Kidney (tissue), 14 donors: Measurements from ENCODE around the gene DRC3. TPM values are rescaled to one million over a fixed set of nuclear protein-coding genes. Genes with fewer than 3 reads are reported as not detected.

Experiments
- DNase-seq, 5 donors: peaks; one replicate each; pipeline ENCODE4 v3.0.0-alpha.2; 2013 to 2020
- FAIRE-seq: peaks from 2 replicates; lab custom pipeline; 2012; peaks lifted over from hg19 to GRCh38; lab: Jason Lieb, UNC
- H3K27ac ChIP-seq, 2 donors: one replicate each; pipeline ENCODE4 v1.7.0; 2013; ENCODE audit warnings: low read depth in 2 of 2, low read length in 2 of 2, inconsistent platforms in 1 of 2
- H3K27me3 ChIP-seq: one replicate; pipeline ENCODE4 v1.7.1; 2013; ENCODE audit warnings: low read length, inconsistent platforms; ENCODE audit not compliant: control insufficient read depth, insufficient read depth
- H3K36me3 ChIP-seq, 3 donors: one replicate each; pipeline versions ENCODE4 v1.7.0 to v1.7.1; 2013; ENCODE audit warnings: low read length in 3 of 3, control low read depth in 1 of 3, inconsistent platforms in 1 of 3; ENCODE audit not compliant: insufficient read depth in 3 of 3, control insufficient read depth in 2 of 3
- H3K4me1 ChIP-seq, 3 donors: one replicate each; pipeline versions ENCODE4 v1.7.0 to v1.7.1; 2013; ENCODE audit warnings: low read length in 3 of 3, inconsistent platforms in 1 of 3, low read depth in 1 of 3; ENCODE audit not compliant: control insufficient read depth in 2 of 3, insufficient read depth in 2 of 3
- H3K4me3 ChIP-seq, 3 donors: one replicate each; pipeline versions ENCODE4 v1.7.0 to v1.8.1; 2013; ENCODE audit warnings: low read length in 3 of 3, control low read depth in 1 of 3, inconsistent platforms in 1 of 3
- H3K9ac ChIP-seq, 3 donors: one replicate each; pipeline versions ENCODE4 v1.7.0 to v1.7.1; 2013; ENCODE audit warnings: low read length in 3 of 3, control low read depth in 1 of 3, inconsistent platforms in 1 of 3
- H3K9me3 ChIP-seq, 3 donors: one replicate each; pipeline versions ENCODE4 v1.7.0 to v1.7.1; 2013; ENCODE audit warnings: low read length in 3 of 3, control low read depth in 1 of 3, inconsistent platforms in 1 of 3; ENCODE audit not compliant: control insufficient read depth in 2 of 3, insufficient read depth in 1 of 3
- intact Hi-C: fragments of 100-400 bp; cut with DNase I; formaldehyde crosslinking; loops from one replicate; pipeline ENCODE4 v1.11.1; 2022
- polyA plus RNA-seq: library from polyadenylated mRNA; stranded (reverse); fragments of 350-450 nt; fragmentation: Illumina TruSeq; extraction: RNeasy Lipid Tissue Mini Kit (QIAGEN cat#74804); gene quantifications from one replicate; pipeline ENCODE4 v1.2.3, GENCODE V29; 2014; ENCODE audit warnings: low read depth, low replicate concordance; ENCODE audit not compliant: insufficient read depth
- total RNA-seq: library from RNA; stranded (reverse); fragmentation: NEBNext Ultra II Directional; extraction: Animal tissue kit (Norgen Biotek cat#: 25700); gene quantifications from one replicate; pipeline ENCODE4 v1.2.1, GENCODE V29; 2021
- TF ChIP-seq, protein P1 (sequence below): IDR thresholded peaks from 3 replicates; pipeline ENCODE4 v1.5.1; 2012; ENCODE audit warnings: mild to moderate bottlenecking, moderate library complexity, borderline replicate concordance; ENCODE audit not compliant: insufficient read depth; ENCODE audit errors: extremely low read depth
- donor health status: control.
- donor health status: control.
- donor health status: control.
- donor health status: control.
- donor health status: control.
- donor health status: DM: yes; HTN: yes; CAD: no.
- donor health status: Normal renal cell carcinoma (clear cell type).

DRC3 gene
- total and polyA plus RNA-seq, 2 donors from 2014 or later, result 8.6 to 17.3 TPM

DNA sequence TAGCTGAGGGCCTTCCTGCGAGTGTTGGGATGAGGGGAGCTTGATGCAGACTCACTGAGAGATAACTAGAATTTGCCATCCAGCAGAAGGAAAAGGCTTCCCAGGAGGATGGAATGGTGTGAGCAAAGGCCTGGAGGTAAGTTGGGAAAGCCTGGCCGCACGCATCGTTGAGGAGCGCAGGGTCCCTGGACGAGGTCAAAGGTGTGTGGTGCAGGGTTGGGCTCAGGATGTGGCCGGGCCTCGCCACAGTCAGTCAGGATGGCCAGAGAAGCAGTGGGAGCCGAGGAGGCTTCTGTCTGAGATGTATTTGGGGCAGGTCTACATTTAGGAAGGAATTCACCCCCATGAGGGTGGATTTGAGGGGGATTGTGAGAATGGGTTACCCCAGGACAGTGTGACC, 16.4 kb downstream of the DRC3 start:
- FAIRE-seq (no peak), DNase-seq (no peak)
- TF ChIP-seq, protein P1, sequence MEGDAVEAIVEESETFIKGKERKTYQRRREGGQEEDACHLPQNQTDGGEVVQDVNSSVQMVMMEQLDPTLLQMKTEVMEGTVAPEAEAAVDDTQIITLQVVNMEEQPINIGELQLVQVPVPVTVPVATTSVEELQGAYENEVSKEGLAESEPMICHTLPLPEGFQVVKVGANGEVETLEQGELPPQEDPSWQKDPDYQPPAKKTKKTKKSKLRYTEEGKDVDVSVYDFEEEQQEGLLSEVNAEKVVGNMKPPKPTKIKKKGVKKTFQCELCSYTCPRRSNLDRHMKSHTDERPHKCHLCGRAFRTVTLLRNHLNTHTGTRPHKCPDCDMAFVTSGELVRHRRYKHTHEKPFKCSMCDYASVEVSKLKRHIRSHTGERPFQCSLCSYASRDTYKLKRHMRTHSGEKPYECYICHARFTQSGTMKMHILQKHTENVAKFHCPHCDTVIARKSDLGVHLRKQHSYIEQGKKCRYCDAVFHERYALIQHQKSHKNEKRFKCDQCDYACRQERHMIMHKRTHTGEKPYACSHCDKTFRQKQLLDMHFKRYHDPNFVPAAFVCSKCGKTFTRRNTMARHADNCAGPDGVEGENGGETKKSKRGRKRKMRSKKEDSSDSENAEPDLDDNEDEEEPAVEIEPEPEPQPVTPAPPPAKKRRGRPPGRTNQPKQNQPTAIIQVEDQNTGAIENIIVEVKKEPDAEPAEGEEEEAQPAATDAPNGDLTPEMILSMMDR, result no peak
- H3K4me1 ChIP-seq, result no peaks in the 10 kb centered on the region
- peaks cover 0 to 2% (median 0%) of the 10 kb centered on the region in 3 donors for H3K36me3 ChIP-seq
- H3K4me3 ChIP-seq, result no peak overlapping the region
- H3K27ac ChIP-seq, result no peak overlapping the region
- no peak overlapping the region for H3K9ac ChIP-seq
- no peaks in the 10 kb centered on the region for H3K9me3 ChIP-seq
- intact Hi-C loops, result no loop called here
- no peaks in the 10 kb centered on the region for H3K27me3 ChIP-seq

DNA sequence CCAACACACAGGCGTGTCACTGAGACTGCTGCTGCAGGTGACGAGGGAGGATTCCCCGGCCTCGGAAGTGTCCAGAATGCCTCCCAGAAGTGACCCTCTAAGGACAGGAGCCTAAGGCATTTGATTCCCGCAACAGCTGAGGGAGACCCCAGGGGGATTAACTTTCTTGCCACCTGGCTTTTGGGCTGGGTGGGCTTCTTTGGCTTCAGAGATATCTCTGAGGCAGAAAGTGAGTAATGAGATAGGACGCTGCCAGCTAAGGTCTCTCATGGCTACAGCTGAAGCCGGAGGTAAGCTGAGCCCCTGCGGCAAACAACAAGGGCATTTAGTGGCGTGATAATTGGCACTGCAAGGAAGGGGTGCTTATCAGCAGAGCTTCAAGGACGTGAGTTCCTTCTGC, 17.0 kb downstream of the DRC3 start:
- Histone ChIP-seq H3K4me3 (no peak overlapping the region), H3K36me3 (peaks cover 0 to 2% (median 0%) of the 10 kb centered on the region in 3 donors), H3K27me3 (no peaks in the 10 kb centered on the region), H3K9me3 (no peaks in the 10 kb centered on the region), H3K27ac (no peak overlapping the region), H3K4me1 (no peaks in the 10 kb centered on the region), H3K9ac (no peak overlapping the region)
- FAIRE-seq, result no peak
- TF ChIP-seq, protein P1, result no peak
- no peak for DNase-seq
- intact Hi-C loops, result no loop called here

GRCh38 chr17:17990282-17990681, 17.6 kb downstream of the DRC3 start:
- FAIRE-seq (no peak), DNase-seq (no peak)
- Histone ChIP-seq H3K4me1 (no peaks in the 10 kb centered on the region), H3K9me3 (no peaks in the 10 kb centered on the region), H3K4me3 (no peak overlapping the region), H3K27ac (no peak overlapping the region), H3K27me3 (no peaks in the 10 kb centered on the region), H3K36me3 (peaks cover 0 to 2% (median 0%) of the 10 kb centered on the region in 3 donors), H3K9ac (no peak overlapping the region)
- intact Hi-C loops, result no loop called here
- TF ChIP-seq, protein P1, result no peak

GRCh38 chr17:17993366-17993765, 20.7 kb downstream of the DRC3 start:
- peaks cover 0 to 3% (median 2%) of the 10 kb centered on the region in 3 donors for H3K36me3 ChIP-seq
- FAIRE-seq, result no peak
- TF ChIP-seq, protein P1, result no peak
- intact Hi-C loops, result no loop called here
- no peak overlapping the region for H3K27ac ChIP-seq
- H3K9me3 ChIP-seq, result no peaks in the 10 kb centered on the region
- no peak overlapping the region for H3K9ac ChIP-seq
- H3K4me3 ChIP-seq, result no peak overlapping the region
- H3K4me1 ChIP-seq, result no peaks in the 10 kb centered on the region
- no peak for DNase-seq
- H3K27me3 ChIP-seq, result no peaks in the 10 kb centered on the region
